G401.6 (cell line): ENCODE data around the gene CDHR3.
"Not testable (repeated sequence)": the region's sequence is repeated elsewhere in the genome, so short reads cannot be mapped to it uniquely, and the experiment has no call there.

Source experiments
- FAIRE-seq: peaks from 2 replicates; lab custom pipeline; 2012; peaks lifted over from hg19 to GRCh38; lab: Jason Lieb, UNC

Gene CDHR3, protein sequence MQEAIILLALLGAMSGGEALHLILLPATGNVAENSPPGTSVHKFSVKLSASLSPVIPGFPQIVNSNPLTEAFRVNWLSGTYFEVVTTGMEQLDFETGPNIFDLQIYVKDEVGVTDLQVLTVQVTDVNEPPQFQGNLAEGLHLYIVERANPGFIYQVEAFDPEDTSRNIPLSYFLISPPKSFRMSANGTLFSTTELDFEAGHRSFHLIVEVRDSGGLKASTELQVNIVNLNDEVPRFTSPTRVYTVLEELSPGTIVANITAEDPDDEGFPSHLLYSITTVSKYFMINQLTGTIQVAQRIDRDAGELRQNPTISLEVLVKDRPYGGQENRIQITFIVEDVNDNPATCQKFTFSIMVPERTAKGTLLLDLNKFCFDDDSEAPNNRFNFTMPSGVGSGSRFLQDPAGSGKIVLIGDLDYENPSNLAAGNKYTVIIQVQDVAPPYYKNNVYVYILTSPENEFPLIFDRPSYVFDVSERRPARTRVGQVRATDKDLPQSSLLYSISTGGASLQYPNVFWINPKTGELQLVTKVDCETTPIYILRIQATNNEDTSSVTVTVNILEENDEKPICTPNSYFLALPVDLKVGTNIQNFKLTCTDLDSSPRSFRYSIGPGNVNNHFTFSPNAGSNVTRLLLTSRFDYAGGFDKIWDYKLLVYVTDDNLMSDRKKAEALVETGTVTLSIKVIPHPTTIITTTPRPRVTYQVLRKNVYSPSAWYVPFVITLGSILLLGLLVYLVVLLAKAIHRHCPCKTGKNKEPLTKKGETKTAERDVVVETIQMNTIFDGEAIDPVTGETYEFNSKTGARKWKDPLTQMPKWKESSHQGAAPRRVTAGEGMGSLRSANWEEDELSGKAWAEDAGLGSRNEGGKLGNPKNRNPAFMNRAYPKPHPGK

DNA sequence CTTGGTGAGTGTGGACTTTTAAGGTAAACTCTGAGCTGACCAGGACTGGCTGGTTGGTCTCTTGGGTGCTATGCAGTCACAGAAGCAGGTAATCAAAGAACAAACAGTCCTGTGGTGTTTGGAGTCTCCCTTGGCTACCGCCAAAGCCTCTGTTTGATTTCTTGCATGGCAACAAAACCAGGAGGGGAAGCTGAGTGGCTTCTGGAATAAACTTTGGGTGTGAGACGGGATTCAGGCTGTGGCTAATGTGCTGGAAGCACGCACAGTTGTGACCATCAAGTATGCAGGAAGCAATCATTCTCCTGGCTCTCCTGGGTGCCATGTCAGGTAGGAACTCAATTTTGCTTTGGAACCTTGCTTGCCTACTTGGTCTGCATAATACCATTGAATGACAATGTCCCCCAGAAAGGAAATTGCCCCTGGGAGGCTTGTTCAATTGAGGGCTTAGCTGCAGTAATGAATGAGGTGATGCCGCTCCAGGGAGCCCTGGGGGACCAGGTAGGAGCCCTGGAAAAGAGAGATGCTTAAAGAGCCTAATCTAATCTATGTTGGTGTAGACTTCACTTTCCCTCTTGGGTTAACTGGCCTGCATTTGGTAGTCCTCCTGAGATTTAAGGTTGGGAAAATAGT is at the start of gene CDHR3:
TSS of gene CDHR3 (plus strand) at position 227 of the 630 bp plus-strand sequence. CDS start at position 282, 55 bp downstream.
- FAIRE-seq = no peak

DNA sequence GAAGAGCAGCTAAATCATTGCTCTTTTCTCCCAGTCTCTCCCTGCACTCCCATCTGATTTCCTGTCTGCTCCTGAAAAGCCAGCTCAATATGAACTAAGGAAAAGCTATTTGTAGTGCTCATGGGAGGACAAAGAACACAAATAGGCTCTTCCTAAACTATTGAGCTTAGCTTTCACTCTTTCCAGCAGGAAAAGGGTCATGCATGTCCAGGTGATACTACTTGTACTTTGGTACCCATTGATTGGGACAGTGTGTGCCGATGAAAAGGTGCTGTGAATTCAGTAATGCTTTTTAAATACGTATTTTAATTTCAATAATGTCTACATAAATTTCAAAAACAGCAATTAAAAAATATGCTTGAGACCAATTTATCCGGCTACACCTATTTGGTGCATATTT is 49.1 kb upstream of the CDHR3 start:
- FAIRE-seq = no peak

DNA sequence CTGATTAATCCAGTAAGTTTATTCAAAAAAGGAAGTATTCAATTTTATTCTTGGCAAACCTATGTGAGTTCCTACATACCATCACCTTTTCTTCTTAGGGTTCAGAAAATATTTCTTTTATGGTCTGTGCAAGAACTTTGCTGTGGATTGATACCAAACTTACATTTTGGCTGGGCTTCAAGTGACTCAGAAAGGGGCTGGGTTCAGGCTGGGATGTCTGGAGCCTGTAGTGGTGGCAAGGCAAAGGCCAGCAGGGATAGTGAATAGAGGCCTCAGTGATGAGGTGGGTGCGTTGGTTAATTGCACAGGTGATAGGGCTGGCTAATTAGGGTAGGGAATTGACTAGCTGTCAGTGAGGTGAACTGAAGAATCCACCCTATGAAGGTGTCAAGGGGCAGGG is 46.5 kb upstream of the CDHR3 start:
- FAIRE-seq = no peak

DNA sequence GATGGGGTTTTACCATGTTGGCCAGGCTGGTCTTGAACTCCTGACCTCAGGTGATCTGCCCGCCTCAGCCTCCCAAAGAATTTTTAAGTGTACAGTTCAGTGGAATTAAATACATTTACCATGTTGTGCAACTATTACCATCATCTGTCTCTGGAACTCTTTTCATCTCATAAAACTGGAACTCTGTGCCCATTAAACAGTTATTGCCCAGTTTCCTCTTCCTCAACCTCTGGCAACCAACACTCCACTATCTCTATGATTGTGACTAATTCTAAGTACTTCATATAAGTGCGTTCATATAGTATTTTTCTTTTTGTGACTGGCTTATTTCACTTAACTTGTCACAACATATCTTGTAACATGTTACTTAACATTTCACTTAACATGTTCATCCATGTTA is 45.4 kb upstream of the CDHR3 start:
- no peak for FAIRE-seq

DNA sequence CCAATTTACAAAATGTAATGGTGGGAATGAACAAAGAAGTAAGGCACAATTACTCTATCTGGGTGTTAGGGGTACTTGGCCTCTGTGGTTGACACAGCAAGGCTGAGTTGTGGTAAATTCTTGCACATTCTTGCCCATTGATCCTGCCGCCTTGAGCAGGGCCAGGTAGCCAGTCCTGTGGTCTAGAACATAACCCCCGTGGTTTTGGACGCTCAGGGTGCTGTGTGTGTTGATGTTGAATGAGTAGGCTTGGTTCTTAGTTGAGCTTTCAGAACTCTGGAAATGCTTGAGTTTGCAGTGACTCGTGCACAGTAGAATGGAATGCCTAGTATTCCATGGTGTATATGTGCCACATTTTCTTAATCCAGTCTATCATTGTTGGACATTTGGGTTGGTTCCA is 42.3 kb upstream of the CDHR3 start:
- FAIRE-seq = no peak

DNA sequence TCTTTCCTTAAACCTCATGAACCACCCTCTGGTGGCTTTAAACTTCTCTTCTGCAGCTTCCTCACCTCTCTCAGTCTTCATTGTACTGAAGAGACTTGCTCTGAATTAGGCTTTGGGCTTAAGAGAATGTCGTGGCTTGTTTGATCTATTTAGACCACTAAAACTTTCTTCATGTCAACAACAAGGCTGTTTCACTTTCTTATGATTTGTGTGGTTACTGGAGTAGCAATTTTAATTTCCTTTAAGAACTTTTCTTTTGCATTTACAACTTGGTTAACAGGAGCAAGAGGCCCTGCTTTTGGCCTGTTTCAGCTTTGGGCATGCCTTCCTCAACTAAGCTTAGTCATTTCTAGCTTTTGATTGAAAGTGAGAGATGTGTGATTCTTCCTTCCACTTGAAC is 38.1 kb upstream of the CDHR3 start:
- no peak for FAIRE-seq

DNA sequence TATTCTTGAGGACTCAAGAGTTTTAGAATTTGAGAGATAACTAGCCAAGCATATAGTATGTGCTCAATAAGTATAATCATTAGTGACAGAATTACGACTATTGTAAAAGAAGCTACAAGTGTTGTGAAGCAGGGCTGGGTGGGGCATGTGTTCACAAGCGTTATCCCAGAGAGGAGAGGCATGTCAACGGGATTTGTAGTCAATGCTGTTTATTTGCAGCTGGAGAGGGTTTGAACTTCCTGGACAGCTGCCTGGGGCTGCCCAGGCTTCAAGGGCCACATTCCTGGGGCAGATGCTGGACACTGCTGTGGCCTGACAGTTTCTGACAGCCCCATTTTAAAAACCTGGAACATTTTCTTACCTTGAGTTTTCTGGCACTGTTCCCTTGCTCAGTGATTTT is 36.9 kb upstream of the CDHR3 start:
- no peak for FAIRE-seq

DNA sequence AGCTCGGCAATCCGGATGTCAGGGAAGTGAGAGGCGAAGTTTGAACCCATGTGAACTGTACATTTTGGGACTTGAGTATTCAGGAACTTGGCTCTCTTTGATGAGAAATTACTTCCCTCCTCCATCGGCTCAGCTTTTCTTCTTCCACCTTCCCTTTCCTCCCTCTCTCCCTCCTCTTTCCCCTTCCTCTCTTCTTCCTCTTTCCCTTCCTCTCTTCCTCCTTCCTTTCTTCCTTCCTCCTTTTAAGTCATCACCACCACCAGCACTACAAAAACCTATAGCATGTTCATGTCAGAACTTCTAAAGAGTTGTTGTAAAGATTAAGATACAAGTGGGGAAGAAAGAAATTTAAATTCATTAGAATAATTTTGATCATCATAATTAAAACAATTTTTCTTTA is 31.9 kb upstream of the CDHR3 start:
- no peak for FAIRE-seq

DNA sequence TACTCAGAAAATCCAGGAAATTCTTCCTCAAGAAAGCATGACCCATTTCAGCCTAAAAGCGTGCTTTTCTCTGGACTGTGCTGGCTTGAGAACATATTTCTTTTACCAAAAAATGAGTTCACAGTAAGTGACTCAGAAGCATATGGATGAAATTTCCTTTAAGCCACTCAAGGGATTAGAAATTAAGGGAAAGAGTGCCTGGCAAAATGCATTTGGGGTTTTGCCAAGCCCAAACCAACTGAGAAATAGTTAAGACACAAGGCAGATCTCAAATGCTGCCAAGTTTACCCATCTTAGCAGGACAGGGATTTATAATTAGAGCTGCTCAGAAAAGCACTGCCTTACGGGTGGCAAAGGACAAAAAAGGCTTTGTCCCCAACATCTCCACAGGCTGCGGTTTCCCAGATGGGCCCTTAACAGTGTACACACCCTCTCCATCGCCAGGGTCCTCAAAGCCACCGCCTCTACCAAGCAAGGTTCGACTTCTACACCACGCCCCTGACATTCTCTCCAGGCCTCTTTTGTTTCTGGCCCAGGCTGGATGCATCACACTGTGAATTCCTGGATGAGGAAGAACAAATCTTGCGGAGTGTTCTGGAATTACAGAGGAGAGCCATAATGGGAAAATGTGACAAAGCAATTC is 30.1 kb upstream of the CDHR3 start:
- no peak for FAIRE-seq

DNA sequence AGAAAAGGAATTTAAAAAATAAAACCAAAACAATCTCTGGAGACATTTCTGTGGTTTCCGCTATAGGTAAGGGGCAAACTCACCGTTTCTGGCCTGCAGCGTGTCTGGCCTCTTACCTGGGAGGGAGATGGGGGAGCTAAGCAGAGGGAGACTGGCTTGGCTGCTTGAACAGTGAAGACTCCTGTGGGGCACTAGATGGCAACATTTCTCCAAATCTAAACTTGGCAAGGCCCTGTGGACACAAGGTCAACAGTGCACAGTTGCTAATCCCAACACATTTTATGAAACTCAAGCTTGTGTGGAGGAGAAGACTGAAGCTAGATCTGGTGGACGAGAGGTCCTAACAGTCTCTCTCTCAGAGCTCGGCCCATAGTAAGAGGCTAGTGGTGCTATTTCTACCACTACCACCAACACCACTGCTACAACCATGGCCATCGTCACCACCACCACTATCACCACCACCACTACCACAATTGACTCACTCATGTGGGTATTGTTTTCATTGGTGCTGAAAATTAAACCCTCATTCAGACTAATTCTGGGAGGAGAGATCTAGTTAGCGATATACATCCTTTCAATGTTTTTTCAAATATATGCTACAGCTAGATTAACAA is 28.4 kb upstream of the CDHR3 start:
- no peak for FAIRE-seq

DNA sequence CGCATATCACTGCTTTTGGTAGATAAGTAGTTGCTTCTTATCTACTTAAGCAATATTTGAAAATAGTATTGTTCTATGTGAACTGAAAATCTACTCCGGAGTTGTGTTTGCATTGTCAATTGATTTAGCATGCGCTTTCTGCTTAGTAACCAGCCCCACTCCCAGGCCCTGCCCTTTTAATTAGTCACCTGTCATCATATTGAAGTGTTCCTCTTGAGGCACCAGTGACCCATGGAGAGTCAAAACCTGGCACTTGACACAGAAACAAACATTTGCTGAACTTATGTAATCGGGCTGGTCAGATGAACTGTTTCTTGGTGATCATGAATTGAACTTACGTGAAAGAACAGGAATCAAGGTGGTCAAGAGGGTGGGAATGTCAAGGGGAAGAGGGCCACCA is 27.8 kb upstream of the CDHR3 start:
- no peak for FAIRE-seq

DNA sequence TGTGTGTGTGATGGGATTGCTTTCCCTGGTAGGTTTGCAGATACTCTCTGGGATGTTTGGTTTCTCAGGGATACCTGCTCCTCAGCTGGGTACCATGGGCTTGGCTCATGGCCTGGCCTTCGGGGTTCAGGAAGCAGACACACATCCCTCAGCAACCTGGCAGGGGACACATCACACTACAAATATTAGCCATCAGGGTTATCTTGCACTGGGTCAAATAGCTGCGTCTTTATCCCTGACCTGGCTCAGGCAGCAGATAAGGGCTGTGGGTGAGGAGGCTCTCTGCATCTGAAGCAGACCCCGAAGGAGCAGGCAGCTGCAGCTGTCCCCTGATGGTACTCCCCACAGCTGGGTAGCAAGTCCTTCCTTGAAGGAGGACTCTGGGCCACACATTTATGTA is 25.7 kb upstream of the CDHR3 start:
- FAIRE-seq = no peak

DNA sequence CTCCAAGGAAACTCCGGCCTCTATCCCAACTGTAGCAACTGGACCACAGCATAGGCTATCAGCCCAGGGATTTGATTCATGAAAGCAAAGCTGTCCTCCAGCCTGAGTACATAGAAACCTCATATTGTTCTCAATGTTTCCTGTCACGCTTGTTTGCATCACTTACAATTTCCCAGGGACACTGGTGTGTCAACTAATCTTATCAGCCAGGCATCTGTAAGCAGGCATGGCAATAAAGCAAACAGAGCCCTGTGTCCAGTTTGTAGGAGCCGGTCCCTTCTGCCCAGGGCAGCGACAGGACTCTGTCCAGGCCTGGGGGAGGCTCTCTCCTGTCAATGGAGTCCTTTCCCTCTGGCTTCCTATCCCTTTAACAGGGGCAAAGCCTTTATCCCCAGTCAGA is 23.0 kb upstream of the CDHR3 start:
- FAIRE-seq = no peak

DNA sequence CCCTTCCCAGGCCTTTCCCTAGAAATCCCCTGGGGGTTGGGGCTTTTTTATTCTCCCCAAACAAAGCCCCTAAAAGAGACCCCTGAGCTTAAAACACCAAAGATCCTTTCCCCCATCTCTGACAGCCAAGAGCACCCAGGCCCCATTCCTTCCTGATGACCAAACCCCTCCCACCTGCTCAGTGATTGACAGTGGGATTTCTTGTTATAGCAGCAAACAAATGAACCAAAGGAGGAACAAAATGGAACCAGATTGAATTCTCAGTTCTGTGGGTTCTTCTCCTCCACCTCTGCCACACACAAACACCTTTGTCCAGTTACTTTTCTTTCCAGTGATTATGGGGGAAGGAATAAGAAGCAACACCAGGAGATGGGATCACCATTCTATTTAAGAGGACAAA is 21.5 kb upstream of the CDHR3 start:
- no peak for FAIRE-seq

DNA sequence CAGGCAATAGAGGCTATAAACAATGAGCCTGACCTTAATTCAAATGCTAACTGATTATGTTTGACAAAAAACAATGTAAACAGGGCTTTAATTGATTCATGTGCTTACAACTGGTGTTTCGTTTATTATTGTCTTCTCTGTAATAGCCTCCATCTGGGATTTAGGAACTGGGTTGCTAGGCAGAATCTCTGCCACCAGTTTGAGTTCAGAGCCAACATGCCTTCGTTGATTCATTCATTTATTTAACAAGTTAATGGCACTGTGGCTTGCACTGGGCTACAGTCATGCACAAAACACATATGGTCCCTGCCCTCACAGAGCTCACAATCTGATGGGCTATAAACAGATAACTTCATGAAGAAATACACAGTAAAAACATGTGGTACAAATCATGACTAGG is 19.6 kb upstream of the CDHR3 start:
- no peak for FAIRE-seq

DNA sequence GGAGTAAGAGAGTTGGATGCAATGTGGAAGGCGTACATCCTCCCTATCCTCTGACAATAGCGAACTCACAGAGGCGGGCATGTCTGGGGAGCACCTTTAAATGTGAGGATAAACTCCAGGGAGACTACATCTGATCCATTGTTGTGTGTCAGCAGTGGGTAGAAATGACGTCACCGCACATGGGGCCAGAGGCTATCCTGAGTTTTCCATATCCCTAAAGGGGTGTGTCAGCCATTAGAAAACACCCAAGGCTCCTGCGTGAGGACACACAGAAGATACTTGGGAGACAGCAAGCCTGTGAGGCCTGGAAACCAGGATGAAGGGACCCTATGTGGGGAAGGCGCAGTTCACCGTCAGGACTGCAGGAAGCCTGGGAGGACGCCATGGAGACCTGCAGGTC is 17.2 kb upstream of the CDHR3 start:
- no peak for FAIRE-seq

DNA sequence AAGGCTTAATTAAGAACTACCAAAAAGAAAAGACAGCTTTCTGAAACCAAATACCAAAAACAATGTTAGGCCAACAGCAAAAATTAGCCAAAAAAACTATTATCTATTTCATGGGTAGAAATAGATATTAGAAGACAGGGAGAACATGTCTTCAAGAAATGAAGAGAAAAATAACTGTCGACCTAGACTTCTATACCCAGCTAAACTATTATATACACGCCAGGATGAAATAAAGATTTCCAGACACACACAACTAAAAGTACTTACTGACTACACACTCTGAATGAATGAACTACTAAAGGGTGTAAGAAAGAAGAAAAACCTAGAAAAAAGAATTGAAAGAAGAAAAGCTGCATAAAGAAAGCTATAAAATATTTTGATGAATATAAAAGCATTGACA is 11.5 kb upstream of the CDHR3 start:
- no peak for FAIRE-seq

DNA sequence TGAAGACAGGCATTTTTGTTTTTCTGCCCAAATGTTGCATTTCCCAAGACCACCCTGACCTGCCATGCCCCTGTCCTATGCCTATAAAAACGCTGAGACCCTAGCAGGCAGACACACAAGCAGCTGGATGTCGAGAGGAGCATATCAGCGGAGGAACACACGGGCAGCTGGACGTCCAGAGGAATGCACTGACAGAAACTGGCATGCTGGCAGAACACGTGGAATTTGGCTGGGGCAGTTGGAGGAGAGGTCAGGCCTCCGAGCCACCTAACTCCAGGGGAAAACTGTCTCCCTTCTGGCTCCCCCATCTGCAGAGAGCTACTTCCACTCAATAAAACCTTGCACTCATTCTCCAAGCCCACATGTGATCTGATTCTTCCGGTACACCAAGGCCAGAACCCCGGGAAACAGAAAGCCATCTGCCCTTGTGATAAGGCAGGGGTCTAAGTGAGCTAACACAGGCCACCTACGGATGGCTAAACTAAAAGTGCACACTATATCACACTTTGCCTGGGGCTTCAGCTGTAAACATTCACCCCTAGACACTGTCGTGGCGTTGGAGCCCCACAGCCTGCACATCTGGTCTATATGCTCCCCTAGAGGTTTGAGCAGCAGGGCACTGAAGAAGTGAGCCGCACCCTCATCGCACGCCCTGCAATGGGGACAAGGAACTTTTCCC is 10.0 kb upstream of the CDHR3 start:
- no peak for FAIRE-seq

DNA sequence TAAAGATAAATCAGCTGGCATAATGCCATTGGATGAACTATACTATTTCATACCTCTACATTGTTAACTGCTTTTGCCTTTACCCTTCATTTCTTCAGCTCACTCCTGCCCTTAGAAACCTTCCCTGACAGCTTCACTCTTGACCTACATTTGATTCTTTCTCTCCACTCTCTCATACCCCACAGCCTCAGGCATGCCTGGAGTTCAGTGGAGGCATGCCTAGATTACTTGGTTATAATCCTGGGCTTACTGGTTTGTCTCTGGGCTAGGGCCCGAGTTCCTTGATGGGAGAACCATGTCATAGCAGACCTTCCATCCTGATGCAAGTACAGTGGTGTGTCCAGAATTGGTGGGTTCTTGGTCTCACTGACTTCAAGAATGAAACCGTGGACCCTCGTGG is 8.4 kb upstream of the CDHR3 start:
- FAIRE-seq = no peak

DNA sequence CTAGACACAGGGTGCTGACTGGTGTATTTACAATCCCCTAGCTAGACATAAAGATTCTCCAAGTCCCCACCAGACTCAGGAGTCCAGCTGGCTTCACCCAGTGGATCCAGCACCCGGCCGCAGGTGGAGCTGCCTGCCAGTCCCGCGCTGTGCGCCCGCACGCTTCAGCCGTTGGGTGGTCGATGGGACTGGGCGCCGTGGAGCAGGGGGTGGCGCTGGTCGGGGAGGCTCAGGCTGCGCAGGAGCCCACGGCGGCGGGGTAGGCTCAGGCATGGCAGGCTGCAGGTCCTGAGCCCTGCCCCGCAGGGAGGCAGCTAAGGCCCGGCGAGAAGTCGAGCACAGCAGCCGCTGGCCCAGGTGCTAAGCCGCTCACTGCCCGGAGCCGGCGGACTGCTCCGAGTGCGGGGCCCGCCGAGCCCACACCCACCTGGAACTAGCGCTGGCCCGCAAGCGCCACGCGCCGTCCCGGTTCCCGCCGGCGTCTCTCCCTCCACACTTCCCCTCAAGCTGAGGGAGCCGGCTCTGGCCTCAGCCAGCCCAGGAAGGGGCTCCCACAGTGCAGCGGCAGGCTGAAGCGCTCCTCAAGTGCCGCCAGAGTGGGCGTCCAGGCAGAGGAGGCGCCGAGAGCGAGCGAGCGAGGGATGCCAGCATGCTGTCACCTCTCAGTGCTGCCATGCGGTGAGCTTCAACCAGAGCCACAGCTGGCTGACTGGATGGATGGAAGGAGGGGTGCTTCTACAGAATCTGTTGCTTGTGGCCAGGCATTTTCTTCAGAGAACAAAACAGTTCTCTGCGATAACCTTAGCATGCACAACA is 7.2 kb upstream of the CDHR3 start:
- not testable (repeated sequence) for FAIRE-seq

DNA sequence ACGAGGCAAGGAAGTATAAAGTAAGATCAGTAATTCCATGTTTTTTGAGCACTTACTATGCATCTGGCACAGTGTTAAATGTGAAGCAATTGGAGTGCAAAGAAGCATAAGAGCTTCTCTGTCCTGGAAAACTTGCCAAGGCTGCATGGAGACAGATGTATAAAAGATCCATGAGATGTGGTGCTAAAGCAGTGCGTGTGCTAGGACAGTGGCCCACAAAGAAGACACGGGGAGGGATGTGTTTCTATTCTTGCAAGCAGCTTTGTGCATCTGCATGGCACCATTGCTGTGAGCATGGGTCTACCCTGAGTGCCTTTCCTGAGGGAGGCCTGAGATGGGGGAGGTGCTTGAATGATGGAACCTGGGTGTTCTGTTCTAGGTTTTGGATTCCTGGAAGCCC is 5.1 kb upstream of the CDHR3 start:
- FAIRE-seq = no peak
